Measurements from ENCODE around the gene DCST2.

GRCh38 chr1:155043793-155044192 lies 10.2 kb upstream of the DCST2 start:
- TF ChIP-seq YY1 (IDR thresholded peaks at IDR 0.05; ENCODE audit: insufficient read depth, insufficient read length) (no peak), ZNF274 (IDR thresholded peaks at IDR 0.05; ENCODE audit: low read depth, low read length) (no peak), SUZ12 (IDR thresholded peaks at IDR 0.05; ENCODE audit: extremely low read depth, insufficient read depth, insufficient read length) (no peak)
